H4 (cell line): ENCODE data around the gene KIT. TPM values are rescaled to one million over a fixed set of nuclear protein-coding genes. Genes with fewer than 3 reads are reported as not detected.
"Not testable (repeated sequence)": the region's sequence is repeated elsewhere in the genome, so short reads cannot be mapped to it uniquely, and the experiment has no call there.

Experiments used
- DNase-seq: peaks from one replicate; pipeline ENCODE4 v3.0.0-alpha.2; 2015; ENCODE audit warnings: low spot score
- total RNA-seq: library from RNA; depleted of rRNA; stranded (reverse); fragments of >200 nt; shearing (Covaris generic); gene quantifications from 2 replicates; pipeline ENCODE4 v1.2.3, GENCODE V29; 2014; rRNA removed

Gene KIT
- total RNA-seq = 1.2 and 1.6 TPM in 2 replicates

DNA sequence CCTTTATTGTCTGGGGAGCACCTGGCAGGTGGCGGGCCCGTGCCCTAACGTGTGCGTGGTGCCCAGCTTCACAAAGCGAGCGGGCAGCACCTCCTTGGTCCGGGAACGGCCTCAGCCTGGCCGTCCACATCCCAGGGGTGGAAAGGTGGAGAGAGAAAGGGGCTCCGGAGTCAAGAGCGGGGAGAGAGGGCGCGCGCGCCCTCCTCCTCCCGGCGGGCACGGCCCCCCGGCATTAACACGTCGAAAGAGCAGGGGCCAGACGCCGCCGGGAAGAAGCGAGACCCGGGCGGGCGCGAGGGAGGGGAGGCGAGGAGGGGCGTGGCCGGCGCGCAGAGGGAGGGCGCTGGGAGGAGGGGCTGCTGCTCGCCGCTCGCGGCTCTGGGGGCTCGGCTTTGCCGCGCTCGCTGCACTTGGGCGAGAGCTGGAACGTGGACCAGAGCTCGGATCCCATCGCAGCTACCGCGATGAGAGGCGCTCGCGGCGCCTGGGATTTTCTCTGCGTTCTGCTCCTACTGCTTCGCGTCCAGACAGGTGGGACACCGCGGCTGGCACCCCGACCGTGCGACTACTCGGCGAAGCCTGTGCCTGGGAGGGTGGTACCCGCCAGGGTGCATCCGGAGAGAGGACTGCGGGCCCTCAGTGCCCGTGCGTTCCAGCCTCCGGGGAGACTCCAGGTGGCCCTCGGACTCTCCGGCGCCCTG, at the start of gene KIT:
Gene KIT (plus strand): TSS at position 407 of the 701 bp plus-strand sequence. CDS start 58 bp downstream, at position 465.
- no peak for DNase-seq

DNA sequence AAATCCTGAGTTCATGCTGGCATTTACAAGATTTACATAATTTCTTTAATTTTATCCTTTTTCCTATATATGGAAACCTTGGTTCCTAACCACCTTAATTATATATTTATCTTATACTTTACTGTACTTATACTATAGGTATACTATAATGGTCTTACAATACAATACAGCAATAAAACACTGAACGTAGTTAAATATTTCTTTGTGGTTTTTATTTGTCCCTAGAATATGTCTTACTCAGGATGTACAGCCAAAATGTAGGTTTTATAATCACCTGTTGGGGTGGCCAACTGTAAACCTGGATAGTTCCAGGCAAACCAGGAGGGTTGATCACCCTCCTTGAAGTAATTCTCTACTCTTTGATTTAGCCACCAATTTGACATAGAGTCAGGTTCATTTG, 48.4 kb upstream of the KIT start:
- DNase-seq = no peak

DNA sequence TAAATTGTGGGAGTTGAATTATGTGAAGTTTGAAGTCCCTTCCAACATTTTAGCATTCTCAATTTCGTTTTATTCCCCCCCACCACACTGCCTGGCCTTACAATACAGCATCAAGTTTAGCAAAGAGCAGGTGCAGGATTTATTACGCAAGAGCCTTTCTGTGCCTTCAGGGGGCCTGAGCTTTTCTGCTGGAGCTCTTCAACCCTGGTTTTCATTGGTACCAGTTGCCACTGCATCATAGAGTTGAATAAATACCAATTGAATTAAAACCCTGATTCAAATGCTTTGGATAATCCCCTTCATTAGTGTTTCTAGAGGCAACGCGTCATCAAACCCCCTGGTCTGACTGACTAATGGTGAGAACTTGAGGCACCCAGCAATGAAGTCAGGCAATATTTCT, 43.6 kb upstream of the KIT start:
- no peak for DNase-seq

DNA sequence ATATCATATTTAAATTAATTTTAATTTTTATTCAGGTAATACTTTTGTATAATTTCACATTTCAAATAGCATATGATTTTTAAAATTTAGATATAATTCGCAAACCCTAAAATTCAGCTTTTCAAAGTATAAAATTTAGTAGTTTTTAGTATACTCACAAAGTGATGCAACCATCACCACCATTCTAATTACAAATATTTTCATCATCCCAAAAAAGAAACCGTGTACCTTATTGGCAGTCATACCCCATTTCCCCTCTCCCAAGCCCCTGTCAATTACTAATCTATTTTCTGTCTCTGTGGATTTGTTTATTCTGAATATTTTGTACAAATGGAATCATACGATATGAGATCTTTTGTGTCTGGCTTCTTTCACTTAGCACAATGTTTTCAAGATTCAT, 37.0 kb upstream of the KIT start:
- DNase-seq = no peak

DNA sequence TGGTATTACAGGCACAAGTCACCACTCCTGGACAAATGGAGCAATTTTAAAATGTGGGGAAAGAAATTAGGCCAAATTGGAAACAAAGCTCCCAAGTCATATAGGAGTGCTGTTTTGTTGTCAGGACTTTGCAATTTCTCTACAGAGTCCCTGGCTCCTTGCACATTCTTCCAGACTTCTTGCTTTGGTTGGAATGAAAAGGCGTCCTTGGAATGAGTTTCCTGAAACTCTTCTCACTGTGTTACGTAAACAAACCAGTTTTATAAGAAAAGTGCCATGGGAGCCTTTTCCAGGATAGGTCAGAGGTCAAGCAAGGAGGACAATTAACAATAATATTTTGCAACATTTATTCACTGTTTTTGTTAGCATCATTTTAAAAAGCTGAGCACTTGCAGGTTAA, 32.4 kb upstream of the KIT start:
- no peak for DNase-seq

DNA sequence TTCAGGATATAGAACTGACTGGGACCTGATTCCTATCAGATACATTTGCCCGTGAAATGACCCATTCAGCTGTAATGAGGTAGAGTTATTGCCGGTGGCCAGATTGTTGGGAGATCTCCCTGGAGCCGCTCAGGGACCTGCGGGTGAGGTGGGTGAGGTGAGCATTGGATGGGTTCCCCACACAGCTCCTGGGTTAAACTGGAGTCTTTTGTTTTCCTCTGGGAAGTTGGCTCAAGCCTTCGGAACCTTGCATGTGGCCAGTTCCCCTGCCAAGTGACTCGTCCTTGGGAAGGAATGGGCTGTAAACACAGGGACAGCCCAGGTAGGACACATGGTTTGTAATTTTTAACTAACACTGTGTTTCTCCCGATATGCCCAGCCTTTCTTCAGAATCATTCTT, 31.6 kb upstream of the KIT start:
- no peak for DNase-seq

DNA sequence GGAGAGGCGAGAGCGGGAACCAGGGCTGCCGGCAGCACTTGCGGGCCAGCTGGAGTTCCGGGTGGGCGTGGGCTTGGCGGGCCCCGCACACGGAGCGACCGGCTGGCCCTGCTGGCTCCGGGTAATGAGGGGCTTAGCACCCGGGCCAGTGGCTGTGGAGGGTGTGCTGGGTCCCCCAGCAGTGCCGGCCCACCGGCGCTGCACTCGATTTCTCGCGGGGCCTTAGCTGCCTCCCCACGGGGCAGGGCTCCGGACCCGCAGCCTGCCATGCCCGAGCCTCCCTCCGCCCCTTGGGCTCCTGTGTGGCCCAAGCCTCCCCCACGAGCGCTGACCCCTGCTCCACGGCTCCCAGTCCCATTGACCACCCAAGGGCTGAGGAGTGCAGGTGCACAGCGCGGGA, 25.2 kb upstream of the KIT start:
- DNase-seq = no peak

DNA sequence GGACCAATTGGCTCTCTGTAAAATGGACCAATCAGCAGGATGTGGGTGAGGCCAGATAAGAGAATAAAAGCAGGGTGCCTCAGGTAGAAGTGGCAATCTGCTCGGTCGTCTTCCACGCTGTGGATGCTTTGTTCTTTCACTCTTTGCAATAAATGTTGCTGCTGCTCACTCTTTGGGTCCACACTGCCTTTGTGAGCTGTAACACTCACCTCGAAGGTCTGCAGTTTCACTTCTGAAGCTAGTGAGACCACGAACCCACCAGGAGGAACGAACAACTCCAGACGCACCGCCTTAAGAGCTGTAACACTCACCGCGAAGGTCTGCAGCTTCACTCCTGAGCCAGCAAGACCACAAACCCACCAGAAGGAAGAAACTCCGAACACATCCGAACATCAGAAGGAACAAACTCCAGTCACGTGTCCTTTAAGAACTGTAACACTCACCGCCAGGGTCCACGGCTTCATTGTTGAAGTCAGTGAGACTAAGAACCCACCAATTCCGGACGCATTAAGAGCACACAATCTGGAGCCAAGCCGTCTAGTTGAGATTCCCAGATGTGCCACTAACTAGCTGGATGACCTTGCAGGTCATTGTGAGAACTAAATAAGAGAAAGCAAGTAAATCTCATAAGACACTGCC, 24.5 kb upstream of the KIT start:
- not testable (repeated sequence) for DNase-seq

DNA sequence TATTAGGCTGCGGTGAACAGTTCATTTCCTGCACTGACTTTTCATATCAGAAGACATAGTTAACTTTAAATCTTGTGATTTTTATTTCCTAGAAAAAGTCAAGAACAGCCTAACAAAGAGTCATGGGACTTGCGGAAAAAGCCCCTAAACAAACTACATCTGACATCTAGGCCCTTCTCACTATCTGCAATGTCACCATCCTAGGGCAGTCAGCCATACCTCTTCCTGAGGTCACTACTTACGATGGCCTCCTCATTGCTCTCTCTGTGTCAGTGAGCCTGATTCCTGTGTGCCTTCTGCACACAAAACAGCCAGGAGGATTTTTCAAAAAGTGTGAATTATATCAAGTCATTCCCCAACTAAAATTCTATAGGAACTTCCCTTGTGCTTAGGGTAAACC, 22.4 kb upstream of the KIT start:
- no peak for DNase-seq

DNA sequence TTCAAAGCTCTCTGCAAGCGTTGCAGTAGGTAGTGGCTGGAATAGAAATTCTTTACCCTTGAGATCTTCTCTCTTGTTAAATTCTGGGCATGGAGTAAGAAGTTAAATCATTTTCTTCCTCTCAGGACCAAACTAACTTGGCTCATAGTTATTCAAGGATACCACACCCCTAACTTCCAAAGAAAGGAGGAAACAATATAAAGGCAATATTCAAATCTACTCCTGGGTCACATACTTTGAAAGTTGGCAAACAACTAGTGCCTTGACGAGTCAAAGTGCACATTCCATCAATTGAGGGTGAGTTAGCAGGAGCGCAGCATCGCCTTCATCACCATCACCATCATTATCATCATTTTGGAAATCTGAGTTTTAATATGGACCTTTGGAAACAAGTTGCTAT, 20.4 kb upstream of the KIT start:
- no peak for DNase-seq

DNA sequence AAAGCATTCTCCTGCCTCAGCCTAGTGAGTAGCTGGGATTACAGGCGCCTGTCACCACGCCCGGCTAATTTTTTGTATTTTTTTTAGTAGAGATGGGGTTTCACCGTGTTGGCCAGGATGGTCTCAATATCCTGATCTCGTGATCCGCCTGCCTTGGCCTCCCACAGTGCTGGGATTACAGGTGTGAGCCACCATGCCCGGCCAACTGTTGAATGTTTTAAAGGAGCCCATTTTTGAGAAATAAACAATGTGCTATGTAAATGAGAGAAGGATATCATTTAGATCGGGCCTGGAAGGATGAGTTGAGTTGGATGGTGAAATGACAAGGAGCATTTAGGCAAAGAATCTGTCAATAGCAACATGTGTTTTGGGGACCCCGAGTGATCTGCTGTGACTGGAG, 16.7 kb upstream of the KIT start:
- not testable (repeated sequence) for DNase-seq

DNA sequence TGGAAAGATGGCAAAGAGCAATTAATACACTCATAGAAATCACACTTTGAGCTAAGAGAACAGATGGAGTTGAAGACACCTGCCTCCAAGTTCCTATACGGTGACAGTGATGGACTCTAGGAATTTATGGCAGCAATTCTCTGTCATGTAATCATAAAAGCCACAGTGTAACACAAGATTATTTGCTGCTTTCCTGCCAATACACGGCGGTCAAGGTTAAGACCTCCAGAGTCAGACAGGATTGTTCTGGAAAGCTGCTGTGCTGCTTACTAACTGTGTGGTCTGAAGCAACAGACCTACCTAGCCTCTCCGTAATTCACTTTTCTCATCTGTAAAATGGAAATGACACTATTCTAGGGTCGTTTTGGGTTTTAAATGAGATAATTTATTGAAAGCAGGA, 14.6 kb upstream of the KIT start:
- DNase-seq = no peak

DNA sequence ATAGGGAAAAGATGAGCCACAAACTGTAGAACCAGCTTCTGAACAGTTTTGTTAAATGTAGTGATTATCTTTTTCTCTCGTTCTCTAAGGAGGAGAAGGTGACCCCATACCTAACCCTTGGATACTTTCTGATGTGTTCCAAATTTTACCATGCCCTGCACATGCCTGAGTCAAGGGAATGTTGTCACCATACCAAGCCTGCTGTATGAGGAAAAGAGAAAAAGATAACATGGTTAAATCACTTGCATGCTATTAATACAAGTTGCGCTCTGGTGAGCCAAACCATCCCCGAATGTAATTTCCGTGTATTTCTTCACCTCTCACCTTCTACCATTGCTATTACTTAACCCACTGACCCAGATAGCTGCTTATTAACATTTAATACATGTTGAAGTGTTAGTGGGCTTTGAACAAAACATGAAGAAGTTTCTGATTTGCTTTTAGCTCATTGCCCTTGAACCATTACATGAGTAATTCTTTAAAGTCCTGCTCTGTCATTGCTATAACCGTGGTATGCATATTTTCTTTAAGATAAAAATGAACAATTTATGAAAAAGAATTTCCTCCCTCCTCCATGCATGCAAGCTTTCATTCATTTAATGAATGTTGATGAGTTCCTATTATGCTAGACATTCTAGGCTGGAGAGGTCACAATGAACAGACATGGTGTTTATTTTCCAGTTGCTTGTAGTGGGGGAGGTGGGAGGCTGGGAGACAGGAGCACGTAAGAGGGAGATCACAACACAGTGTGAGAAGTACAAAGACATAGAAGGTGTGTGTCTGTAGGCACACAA, 13.6 kb upstream of the KIT start:
- DNase-seq = no peak

DNA sequence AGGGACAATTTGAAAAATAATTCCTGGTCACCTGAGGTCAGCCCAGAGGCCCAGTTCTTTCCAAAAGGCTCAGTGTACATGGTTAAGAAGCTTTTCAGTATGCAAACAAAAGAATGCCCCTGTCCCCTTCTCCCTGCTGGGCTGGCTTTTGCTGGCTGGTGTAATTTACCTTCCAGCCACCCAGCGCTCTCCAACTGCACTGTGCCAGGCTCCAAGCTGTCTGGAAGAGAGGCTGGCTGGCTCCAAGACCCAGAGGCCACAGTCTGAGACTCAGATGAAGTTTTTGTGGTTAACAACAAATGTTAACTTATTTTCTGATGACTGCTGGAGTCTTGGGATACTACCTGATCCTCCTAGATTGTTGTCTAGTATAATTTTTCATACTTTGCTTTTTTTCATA, 11.9 kb upstream of the KIT start:
- peak; percentile 41 for DNase-seq

DNA sequence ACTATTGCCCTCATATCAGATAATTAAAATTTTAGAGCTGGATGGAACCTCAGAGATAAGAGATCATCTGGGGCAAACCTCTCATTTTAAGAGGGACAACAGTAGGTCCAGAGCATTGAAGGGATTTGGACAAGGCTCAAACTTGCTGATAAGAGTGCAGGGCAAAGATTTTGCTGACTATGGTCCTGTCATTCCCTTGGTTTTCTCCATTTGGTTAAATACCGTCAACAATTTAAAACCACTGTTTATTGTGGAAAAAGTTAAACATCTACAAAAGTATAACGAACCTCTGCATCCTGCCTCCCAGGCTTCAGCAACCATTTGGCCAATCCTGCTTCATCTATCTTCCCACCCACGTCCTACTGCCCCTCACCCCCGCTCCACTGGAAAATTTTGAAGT, 10.7 kb upstream of the KIT start:
- peak; percentile 75 for DNase-seq

DNA sequence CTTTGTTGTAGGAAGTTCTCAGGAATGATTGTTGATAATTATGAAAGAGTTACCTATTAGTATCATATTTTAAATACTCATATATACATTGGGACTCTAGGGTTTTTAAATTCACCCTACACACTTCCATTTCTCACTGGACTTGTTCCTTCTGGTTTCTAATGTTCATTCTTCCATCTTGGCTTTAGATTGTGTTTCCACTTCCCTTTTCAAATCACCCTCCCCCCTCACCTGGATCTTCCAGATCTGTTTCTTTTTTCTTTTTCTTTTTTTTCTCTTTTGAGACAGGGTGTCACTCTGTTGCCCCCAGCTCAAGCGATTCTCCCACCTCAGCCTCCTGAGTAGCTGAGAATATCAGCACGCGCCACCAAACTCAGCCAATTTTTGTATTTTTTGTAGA, 6.7 kb upstream of the KIT start:
- DNase-seq = no peak

DNA sequence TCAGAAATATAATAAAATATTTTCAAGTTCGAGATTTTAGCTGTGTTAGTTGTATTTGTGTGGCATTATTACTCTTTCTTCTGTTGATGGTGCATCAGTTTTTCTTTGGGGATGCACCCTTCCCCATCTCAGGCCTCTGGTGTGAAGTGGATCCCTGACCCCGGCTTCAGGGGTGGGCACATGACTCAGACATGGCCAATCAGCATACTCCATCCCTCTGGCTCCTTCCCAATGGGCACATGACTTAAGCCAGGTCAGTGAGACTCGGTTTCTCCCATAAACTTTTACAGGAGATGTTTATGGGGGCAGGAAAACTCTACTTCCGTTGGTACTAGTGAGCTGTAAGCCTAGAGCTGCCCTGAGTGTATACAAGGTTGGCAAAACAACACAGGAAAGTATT, 3.0 kb upstream of the KIT start:
- no peak for DNase-seq

DNA sequence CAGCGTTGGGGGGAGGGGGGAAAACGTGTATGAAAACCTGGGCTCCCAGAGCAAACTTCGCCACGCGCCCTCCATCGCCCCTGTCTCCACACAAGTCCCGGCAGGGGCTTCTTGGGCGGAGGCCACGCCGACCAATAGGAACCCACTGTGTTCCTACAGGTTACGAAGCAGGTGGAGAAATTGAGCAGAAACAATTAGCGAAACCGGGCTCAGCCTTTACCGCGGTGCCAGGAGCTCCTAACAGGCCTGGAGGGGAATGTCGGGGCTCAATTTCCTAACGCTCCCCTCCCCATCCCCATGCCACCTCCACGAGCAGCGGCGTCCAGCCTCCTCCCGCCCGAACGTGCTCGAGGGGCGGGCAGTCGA, 589 bp upstream of the KIT start:
- DNase-seq = no peak

DNA sequence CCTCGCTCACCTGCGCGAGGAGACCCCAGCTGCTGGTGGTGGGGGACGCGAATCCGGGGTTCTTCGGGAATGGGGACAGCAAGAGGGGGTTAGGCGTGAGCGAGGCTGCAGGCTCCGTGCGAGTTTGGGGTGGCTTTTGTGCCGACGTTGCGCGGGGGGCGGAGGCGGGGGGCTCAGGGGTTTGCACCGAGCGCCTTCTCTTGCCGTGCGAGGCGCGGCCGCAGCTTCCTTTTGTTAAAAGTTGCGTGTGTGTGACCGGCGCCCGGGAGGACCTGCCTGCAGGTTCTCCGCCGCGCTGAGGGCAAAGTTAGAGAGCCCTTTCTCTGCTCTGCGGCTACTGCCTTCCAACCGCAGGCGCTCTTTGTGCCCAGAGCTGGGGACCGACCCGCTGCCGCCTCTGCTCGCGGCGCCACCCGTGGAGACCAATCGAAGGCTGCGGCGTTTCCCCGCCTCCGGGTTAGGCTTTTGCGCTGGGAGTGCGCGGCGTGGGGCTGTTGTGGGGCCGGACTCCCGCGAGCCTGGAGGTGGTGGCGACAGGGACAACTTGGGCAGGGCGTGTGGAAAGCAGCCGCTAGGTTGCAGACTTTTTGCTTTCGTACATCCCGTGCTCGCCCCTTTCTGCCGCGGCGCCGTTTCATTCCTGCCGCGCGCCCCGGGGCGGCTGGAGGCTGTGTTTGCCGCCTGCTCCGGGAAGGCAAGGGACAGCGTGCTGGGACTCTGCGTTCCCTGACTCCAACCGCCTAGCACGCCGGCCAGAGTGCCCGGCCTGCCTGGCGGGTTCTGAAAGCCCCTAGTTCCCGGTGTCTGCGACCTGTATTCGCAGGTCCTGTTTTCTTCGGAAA, 716 bp downstream of the KIT start:
- DNase-seq = peak; percentile 59

DNA sequence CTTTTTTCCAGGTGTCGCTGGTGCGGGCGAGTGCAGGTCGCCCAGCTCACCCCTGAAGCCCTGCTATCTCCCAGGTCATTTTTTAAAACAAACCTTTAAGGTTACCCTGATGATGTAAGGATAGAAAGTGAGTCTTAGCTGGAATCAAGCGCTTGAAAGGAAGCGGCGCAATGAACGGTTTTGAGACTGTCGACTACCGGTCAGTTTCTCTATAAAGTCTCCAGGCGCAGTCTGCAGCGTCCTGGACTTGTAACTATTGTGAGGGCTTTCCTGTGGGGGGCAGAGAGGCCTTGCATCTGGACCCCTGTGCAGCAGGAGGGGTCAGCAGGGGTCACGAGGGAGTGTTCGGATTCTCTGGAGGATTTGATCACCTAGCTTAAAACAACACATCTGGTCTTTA, 1.6 kb downstream of the KIT start:
- DNase-seq = no peak

DNA sequence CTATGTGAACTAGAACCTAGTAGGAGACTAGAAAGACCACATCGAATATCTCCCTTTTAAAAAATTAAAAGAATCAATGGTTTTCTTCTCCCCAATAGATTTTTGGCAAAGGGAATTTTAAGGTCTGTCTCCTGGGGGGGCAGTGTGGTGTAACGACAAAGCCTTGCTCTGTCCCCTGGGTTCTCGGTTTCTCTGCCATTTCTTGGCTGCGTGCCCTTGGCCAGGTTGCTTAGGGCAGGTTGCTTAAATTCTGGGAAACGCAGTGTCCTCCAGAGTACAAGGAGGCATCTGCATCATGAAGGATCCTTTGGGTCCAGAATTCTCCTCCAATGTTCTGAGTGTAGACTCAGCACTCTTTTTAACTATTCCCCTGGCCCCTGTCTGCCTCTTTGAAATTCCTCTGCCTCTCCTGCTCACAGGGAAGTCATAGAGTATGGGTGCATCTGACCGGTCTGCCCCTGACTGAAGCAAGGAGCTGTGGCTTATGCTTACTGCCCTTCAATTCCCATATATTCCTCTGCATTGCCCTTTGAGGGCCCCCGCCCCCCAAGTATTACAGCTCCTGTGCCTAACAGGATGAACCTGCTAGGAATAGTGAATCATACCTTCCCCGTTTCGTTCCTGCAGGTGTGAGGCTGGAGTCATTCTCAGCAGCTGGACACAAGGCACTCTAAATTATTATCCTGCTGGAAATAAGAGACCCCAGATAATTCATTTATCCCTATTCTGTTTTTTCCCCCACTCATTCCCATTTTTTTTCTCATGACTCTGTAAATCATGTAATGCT, 2.2 kb downstream of the KIT start:
- DNase-seq = no peak
